Measurements from ENCODE around the gene PARD3. TPM values are rescaled to one million over a fixed set of nuclear protein-coding genes. Genes with fewer than 3 reads are reported as not detected.

PARD3 gene
- total RNA-seq, 1 experiment from 2014 or later = 51.8 TPM

- no peak for TF ChIP-seq ZSCAN18 (CRISPR knock-in tag; IDR thresholded peaks at IDR 0.05)
- TF ChIP-seq ZMAT4 (CRISPR knock-in tag; IDR thresholded peaks at IDR 0.05) = no peak
- TF ChIP-seq JUN (CRISPR knock-in tag; IDR thresholded peaks at IDR 0.05) = no peak
- TF ChIP-seq SMAD3 (CRISPR knock-in tag; IDR thresholded peaks at IDR 0.05; ENCODE audit: borderline replicate concordance) = no peak
- no peak for TF ChIP-seq GABPB1 (CRISPR knock-in tag; IDR thresholded peaks at IDR 0.05)
- TF ChIP-seq FOXJ3 (CRISPR knock-in tag; IDR thresholded peaks at IDR 0.05; ENCODE audit: borderline replicate concordance) = no peak
- TF ChIP-seq ZNF263 (CRISPR knock-in tag; IDR thresholded peaks at IDR 0.05; ENCODE audit: low read depth) = no peak
- no peak for TF ChIP-seq ZNF281 (CRISPR knock-in tag; IDR thresholded peaks at IDR 0.05)
- TF ChIP-seq ELF4 (CRISPR knock-in tag; IDR thresholded peaks at IDR 0.05; ENCODE audit: low read depth) = no peak
- TF ChIP-seq JAZF1 (CRISPR knock-in tag; IDR thresholded peaks at IDR 0.05) = no peak
- TF ChIP-seq, protein P1, sequence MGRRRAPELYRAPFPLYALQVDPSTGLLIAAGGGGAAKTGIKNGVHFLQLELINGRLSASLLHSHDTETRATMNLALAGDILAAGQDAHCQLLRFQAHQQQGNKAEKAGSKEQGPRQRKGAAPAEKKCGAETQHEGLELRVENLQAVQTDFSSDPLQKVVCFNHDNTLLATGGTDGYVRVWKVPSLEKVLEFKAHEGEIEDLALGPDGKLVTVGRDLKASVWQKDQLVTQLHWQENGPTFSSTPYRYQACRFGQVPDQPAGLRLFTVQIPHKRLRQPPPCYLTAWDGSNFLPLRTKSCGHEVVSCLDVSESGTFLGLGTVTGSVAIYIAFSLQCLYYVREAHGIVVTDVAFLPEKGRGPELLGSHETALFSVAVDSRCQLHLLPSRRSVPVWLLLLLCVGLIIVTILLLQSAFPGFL (CRISPR knock-in tag; IDR thresholded peaks at IDR 0.05; ENCODE audit: borderline replicate concordance) = no peak
Measured at GRCh38 chr10:34374356-34375045, 440.6 kb downstream of the PARD3 start (continued).

DNA sequence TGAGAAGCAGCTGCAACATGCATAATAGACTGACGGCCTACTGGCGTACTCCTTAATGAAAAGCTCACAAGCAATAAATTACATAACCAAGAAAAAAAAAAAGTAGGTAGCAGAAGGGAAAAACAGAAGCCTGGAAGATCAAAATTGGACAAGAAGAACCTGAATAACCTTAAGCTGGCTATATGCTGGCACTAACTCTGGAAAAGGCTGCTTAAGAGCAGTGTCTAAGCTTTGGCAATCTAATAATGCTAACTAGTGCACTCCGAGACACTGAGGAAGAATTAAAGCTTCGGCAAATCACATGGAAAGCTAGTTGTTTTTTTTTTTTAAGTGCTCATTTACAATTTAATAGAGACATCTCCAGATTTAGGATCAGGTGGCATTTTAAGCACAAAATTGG is 441.9 kb downstream of the PARD3 start:
- POLR2A ChIA-PET = interaction anchor here (0.7 kb wide), 1 partner anchor 16 kb away, joined by 3 read pairs; no protein-coding TSS in a partner anchor
- Mint-ChIP-seq H3K36me3 (peaks cover 3% of the 10 kb centered on the region), H3K4me1 (peaks cover 60% of the 10 kb centered on the region), H3K9me3 (peaks cover under 1% of the 10 kb centered on the region; the same call in 1 of the 2 replicates), H3K27ac (no peak overlapping the region), H3K27me3 (ENCODE audit: low read depth) (no peaks in the 10 kb centered on the region), H3K4me3 (peak overlapping the region; percentile 3; the same call in 1 of the 2 replicates)
- DNase-seq (ENCODE audit: low spot score) (no peak), ATAC-seq (no peak)
- CTCF ChIA-PET = no interaction called here
- TF ChIP-seq, protein P2, sequence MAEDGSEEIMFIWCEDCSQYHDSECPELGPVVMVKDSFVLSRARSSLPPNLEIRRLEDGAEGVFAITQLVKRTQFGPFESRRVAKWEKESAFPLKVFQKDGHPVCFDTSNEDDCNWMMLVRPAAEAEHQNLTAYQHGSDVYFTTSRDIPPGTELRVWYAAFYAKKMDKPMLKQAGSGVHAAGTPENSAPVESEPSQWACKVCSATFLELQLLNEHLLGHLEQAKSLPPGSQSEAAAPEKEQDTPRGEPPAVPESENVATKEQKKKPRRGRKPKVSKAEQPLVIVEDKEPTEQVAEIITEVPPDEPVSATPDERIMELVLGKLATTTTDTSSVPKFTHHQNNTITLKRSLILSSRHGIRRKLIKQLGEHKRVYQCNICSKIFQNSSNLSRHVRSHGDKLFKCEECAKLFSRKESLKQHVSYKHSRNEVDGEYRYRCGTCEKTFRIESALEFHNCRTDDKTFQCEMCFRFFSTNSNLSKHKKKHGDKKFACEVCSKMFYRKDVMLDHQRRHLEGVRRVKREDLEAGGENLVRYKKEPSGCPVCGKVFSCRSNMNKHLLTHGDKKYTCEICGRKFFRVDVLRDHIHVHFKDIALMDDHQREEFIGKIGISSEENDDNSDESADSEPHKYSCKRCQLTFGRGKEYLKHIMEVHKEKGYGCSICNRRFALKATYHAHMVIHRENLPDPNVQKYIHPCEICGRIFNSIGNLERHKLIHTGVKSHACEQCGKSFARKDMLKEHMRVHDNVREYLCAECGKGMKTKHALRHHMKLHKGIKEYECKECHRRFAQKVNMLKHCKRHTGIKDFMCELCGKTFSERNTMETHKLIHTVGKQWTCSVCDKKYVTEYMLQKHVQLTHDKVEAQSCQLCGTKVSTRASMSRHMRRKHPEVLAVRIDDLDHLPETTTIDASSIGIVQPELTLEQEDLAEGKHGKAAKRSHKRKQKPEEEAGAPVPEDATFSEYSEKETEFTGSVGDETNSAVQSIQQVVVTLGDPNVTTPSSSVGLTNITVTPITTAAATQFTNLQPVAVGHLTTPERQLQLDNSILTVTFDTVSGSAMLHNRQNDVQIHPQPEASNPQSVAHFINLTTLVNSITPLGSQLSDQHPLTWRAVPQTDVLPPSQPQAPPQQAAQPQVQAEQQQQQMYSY (CRISPR knock-in tag; IDR thresholded peaks at IDR 0.05) = no peak
- TF ChIP-seq GABPB1 (CRISPR knock-in tag; IDR thresholded peaks at IDR 0.05) = no peak
- TF ChIP-seq NR3C1 (CRISPR knock-in tag; conservative IDR thresholded peaks at IDR 0.05; ENCODE audit: low read depth) = no peak
- TF ChIP-seq, protein P3, sequence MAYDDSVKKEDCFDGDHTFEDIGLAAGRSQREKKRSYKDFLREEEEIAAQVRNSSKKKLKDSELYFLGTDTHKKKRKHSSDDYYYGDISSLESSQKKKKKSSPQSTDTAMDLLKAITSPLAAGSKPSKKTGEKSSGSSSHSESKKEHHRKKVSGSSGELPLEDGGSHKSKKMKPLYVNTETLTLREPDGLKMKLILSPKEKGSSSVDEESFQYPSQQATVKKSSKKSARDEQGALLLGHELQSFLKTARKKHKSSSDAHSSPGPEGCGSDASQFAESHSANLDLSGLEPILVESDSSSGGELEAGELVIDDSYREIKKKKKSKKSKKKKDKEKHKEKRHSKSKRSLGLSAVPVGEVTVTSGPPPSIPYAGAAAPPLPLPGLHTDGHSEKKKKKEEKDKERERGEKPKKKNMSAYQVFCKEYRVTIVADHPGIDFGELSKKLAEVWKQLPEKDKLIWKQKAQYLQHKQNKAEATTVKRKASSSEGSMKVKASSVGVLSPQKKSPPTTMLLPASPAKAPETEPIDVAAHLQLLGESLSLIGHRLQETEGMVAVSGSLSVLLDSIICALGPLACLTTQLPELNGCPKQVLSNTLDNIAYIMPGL (CRISPR knock-in tag; IDR thresholded peaks at IDR 0.05) = no peak
- TF ChIP-seq ZNF219 (CRISPR knock-in tag; IDR thresholded peaks at IDR 0.05; ENCODE audit: borderline replicate concordance) = no peak
- TF ChIP-seq TCF7 (CRISPR knock-in tag; IDR thresholded peaks at IDR 0.05; ENCODE audit: low read depth) = no peak
- TF ChIP-seq CBFB (CRISPR knock-in tag; IDR thresholded peaks at IDR 0.05; ENCODE audit: low read depth) = no peak
